Amygdala (tissue), 56 donors: ENCODE data around the gene MARVELD2.
"Not testable (repeated sequence)": the region's sequence is repeated elsewhere in the genome, so short reads cannot be mapped to it uniquely, and the experiment has no call there.

Experiments
- DNase-seq, 56 donors: peaks; one replicate each; lab custom pipeline; 2025; lab: John Stamatoyannopoulos, UW

MARVELD2 gene, protein sequence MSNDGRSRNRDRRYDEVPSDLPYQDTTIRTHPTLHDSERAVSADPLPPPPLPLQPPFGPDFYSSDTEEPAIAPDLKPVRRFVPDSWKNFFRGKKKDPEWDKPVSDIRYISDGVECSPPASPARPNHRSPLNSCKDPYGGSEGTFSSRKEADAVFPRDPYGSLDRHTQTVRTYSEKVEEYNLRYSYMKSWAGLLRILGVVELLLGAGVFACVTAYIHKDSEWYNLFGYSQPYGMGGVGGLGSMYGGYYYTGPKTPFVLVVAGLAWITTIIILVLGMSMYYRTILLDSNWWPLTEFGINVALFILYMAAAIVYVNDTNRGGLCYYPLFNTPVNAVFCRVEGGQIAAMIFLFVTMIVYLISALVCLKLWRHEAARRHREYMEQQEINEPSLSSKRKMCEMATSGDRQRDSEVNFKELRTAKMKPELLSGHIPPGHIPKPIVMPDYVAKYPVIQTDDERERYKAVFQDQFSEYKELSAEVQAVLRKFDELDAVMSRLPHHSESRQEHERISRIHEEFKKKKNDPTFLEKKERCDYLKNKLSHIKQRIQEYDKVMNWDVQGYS

GRCh38 chr5:69414885-69415583 lies at the start of gene MARVELD2:
Gene MARVELD2 (plus strand): TSS chr5:69415116. CDS start chr5:69419386, 4,270 bp downstream.
- peak in 27 of 56 donors; percentile 1 to 53 (median 15) for DNase-seq

DNA sequence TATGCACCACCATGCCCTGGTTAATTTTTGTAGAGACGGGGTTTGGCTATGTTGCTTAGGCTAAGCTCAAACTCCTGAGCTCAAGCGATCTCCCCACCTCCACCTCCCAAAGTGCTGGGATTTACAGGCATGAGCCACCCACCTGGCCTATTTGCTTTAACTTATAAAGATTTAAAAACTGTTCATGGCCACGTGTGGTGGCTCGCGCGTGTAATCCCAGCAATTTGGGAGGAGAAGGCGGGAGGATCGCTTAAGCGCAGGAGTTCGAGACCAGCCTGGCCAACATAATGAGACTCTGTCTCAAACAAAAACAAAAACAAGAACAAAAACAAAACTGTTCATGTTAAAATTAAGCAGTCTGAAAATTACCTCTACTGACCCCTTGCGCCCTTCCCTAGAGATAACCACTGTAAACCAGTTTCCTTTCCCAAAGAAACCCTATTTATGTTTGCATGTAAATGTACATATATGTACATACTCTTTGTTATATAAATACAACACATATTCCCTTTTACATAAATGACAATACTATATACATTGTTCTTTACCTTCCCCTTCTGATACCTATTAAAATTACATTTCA lies 47.1 kb upstream of the MARVELD2 start:
- DNase-seq: no peak

DNA sequence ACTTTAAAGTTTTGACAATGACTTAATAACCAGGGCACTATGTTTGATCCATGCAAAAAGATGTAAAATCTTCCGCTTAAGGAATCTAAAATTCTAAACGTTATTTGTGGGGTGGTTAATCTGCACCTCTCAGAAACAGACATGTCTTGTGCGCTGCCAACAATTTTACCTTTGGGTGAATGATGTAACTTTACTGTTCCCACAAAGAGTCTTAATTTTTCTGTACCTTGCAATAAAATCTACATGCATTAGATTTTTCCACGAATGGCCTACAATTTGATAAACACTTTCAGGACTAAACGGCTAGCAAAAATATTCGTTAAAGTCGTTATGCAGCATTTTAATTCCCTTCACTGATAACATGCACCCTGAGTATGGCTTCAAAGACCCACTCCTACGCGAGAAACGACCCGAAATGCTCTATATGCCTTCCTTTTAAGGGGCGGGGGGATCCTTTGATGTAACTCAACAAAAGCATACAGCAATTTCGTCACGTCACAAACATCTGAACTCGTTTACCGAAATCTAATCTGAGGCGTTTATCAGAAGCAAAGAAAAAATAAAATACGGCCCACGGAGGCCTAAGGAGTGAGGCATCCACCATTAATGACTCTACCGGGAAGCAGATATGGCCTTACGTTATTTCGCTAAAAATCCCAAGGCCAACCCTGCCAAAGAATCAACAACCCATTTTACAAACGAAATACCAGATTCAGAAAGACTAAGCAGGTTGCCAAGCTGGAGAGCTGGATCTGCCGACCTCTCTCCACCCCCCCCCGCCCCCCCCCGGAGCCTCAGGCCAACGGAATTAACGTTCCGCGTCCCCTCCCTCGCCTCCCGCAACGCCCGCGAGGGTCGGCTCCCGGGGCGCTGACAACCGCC lies 46.2 kb upstream of the MARVELD2 start:
- peak in 1 of 56 donors; percentile 51 for DNase-seq

GRCh38 chr5:69369340-69370121 lies 45.4 kb upstream of the MARVELD2 start, which contains the start of the genes AK6, RAD17 and TAF9:
Gene AK6 (minus strand): TSS chr5:69369520. CDS start chr5:69369490, 30 bp downstream.
Gene RAD17 (plus strand): TSS chr5:69369818. CDS start chr5:69372209, 2,391 bp downstream.
Gene TAF9 (minus strand): TSS chr5:69369520. CDS start chr5:69365737, 3,783 bp downstream.
- peak; percentile 65 to 99 (median 92) for DNase-seq

DNA sequence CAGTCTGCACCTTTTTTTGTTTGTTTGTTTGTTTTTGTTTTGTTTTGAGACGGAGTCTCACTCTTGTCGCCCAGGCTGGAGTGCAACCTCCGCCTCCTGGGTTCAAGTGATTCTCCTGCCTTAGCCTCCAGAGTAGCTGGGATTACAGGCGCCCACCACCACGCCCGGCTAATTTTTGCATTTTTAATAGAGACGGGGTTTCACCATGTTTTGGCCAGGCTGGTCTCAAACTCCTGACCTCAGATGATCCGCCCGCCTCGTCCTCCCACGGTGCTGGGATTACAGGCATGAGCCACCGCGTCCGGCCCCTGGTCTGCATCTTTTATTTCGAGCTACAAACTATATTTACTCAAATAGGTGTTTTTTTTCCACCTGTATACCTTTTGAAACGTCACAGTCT lies 44.6 kb upstream of the MARVELD2 start:
- not testable (repeated sequence) for DNase-seq

DNA sequence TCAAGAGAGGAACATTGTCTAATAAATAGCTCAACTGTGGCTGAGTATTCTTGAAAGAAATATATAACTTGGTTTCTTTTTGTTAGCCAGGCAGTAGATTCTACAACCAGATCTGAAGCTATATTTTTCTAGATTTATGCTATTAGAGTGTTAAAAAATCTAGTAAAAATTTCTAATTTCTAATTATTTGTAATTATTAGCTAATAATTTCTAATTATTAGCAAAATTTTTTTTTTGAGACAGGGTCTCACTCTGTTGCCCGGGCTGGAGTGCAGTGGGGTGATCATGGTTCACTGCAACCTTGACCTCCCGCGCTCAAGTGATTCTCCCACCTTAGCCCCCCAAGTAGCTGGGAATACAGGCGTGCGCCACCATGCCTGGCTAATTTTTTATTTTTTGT lies 42.5 kb upstream of the MARVELD2 start:
- DNase-seq: no peak

- no peak for DNase-seq
Observed at GRCh38 chr5:69374911-69375446, 39.9 kb upstream of the MARVELD2 start.

- no peak for DNase-seq
Observed at GRCh38 chr5:69378376-69378775, 36.5 kb upstream of the MARVELD2 start.

DNA sequence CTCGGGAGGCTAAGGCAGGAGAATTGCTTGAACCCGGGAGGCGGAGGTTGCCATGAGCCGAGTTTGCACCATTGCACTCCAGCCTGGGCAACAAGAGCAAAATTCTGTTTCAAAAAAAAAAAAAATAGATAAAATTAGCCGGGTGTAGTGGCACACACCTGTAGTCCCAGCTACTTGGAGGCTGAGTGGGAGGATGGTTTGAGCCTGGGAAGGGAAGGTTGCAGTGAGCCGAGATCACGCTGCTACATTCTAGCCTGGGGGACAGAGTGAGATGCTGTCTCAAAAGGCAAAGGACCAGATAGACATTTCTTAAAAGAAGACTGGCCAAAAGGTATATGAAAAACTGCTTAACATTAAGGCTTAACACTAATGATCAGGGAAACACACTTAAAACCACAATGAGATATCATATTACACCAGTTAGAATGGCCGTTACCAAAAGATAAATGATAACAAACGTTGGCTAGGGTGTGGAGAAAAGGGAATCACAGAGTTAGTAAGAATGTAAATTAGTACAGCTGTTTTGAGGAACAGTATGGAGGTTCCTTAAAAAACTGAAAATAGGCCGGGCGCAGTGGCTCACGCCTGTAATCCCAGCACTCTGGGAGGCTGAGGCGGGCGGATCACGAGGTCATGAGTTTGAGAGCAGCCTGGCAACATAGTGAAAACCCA lies 10.1 kb upstream of the MARVELD2 start:
- DNase-seq: no peak

- no peak for DNase-seq
Observed at GRCh38 chr5:69415584-69415958, 655 bp downstream of the MARVELD2 start.

GRCh38 chr5:69416180-69416579 lies 1.3 kb downstream of the MARVELD2 start:
- no peak for DNase-seq

DNA sequence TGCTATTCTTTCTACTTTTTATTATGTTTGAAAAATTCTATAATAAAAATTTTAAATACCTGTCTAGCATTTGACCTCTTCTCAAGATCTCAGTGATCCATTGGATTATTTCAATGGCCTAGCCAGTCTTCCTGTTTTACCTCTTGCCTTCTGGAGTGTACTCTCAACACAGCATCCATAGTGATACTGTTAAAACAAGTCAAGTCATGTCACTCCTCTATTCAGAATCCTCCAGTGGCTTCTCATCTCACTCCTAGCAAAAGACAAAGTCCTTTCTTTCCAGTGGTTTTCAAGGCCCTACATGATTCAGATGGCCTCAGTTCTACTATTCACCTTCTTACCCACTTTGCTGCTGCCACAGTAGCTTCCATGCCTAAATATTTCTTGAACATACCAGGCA lies 1.8 kb downstream of the MARVELD2 start:
- no peak for DNase-seq

GRCh38 chr5:69418554-69418953 lies 3.6 kb downstream of the MARVELD2 start:
- no peak for DNase-seq

GRCh38 chr5:69431424-69432303 lies 16.7 kb downstream of the MARVELD2 start:
- DNase-seq: no peak

- no peak for DNase-seq
Observed at GRCh38 chr5:69432412-69433206, 17.7 kb downstream of the MARVELD2 start.

DNA sequence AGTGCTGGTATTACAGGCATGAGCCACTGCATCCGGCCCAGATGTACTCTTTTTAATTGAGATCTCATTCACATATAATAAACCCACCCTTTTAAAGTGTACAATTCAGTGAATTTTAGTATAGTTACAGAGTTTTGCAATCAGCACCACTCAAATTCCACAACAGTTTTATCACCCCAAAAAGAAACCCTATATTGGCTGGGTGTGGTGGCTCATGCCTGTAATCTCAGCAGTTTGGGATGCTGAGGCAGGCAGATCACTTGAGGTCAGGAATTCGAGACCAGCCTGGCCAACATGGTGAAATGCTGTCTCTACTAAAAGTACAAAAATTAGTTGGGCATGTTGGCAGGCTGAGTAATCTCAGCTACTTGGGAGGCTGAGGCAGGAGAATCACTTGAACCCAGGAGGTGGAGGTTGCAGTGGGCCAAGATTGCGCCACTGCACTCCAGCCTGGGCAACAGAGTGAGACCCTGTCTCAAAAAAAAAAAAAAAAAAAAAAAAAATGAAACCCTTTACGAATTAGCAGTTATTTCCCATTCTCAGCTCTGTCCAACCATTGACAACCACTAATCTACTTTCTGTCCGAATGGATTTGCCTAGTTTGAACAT lies 20.5 kb downstream of the MARVELD2 start:
- not testable (repeated sequence) for DNase-seq
